Activated CD8-positive, alpha-beta memory T cell treated with anti-CD3 and anti-CD28 coated beads, Interleukin-2, amount 50 U/mL, for 1 hour (primary cell): ENCODE measurements around the gene OR1L4.

Experiments used
- DNase-seq: peaks from one replicate; pipeline ENCODE4 v3.0.0-alpha.2; 2020; ENCODE audit errors: extremely low read depth

The OR1L4 gene, protein sequence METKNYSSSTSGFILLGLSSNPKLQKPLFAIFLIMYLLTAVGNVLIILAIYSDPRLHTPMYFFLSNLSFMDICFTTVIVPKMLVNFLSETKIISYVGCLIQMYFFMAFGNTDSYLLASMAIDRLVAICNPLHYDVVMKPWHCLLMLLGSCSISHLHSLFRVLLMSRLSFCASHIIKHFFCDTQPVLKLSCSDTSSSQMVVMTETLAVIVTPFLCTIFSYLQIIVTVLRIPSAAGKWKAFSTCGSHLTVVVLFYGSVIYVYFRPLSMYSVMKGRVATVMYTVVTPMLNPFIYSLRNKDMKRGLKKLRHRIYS

DNA sequence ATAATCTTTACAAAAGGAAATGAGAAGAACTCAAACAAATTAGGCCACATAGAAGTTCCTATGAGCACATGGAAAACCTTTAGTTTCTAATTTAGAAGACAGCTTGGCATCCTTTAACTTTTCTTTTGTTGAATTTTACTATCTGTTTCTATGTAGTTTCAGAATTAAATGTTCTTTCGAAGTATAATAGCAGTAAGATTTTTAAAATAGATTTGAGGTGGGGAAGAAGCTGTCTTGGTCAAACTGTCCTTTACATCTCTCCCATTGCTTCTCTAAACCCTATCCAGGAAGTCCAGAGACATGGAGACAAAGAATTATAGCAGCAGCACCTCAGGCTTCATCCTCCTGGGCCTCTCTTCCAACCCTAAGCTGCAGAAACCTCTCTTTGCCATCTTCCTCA, at the start of gene OR1L4:
TSS of gene OR1L4 (plus strand) at position 301 of the 400 bp plus-strand sequence. CDS start at position 301, 0 bp downstream.
- DNase-seq: no peak

DNA sequence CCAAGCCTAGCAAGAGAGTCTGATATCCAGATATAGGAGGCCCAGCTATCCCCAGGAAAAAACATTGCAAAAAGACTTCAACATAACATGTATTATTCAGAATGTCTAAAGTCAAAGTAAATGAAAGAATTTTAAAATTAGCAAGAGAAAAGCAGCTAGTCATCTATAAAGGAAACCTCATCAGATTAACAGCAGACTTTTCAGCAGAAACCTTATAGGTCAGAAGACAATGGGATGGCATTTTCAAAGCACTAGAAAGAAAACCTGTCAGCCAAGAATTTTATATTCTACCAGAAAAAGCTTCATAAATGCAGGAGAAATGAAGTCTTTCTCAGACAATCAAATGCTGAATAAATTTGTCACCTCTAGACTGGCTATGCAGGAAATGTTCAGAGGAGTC, 38.9 kb upstream of the OR1L4 start:
- no peak for DNase-seq

DNA sequence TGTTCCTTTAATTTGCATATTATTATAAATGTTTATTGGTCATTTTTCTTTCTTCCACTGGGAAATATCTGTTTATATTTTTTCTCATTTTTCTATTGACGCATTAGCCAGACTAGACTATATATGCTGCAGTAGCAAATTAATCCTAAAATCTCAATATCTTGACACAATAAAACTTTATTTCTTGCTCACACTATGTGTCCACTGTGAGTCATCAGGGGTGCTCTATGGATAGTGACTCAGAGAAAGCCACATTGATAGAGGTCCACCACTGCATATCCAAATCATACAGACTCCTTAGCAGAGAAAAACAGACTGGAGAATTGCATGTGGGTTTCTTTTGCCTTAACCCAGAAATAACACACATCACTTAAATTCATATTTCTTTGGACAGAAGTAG, 28.1 kb upstream of the OR1L4 start:
- DNase-seq: no peak

DNA sequence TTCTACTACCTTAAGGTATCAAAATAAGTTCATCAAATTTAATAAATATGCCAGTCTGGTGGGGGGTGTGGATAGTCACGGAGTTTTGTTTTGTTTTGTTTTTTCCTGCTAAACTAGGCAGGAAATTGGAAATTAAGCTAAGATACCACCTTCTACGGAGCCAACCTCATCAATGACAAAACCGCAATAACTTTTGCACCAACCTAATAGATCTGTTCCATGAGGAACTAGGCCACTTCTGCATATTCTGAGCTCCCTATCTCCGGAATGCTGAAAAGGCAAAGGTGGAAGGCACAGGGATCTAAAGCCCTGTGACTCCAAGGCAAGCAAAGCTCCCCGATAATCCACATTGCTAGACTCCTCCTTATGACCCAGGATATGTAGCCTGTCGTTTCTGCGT, 5.8 kb upstream of the OR1L4 start:
- DNase-seq: no peak

DNA sequence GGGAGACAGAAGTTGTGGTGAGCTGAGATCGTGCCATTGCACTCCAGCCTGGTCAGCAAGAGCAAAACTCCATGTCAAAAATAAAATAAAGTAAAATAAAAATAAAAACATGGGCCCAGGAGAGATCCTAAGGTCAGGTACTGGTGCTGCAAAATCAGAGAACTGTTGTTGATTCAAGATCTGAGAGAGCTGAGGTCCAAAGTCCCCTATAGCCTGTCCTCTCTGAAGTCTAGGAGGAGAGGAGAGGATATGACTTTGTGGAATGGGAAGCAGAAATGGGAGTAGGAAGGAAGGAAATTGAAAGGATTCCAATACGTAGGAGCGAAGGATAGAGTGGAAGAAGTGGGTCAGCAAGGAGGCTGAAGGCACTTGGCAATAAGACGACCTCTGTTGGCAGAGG, 4.6 kb upstream of the OR1L4 start:
- DNase-seq: no peak

DNA sequence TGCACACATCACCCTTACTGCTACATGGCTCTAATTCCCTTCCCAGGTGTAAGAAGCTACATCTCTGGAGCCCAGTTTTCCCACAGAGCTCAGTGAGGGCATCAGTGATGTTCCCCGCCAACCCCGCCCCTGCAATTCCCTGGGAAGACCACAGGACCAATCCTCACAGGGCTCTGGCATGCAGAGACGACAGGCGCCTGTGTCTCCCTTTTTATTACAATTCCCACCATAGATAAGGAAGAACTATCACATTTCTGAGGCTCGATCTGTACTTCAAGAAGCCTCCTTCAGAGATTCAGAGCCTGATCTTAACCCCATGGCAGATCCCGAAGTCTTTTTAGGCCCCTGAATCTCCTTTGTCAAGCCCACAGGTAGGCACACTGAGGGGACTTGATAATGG, 18.2 kb downstream of the OR1L4 start, which contains the start of gene OR1L6:
TSS of gene OR1L6 (plus strand) at position 301 of the 400 bp plus-strand sequence. CDS start 7,545 bp downstream, outside the sequence.
- no peak for DNase-seq

DNA sequence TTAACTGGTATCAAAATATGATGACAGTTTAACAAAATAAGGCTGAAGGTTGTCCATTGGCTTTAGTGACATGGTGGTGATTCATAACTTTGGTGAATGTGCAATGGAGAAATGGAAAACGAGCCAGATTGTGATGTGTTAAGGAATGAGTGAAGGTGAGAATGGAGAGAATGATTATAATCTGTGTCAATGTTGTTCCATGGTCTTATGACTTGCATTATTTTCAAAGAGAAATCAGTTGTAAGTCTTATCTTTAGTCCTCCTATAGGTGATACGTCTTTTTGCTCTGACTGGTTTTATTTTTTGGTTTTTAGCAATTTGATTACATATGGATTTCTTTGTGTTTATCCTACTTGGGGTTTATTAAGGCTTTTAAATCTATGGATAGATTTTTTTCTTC, 31.0 kb downstream of the OR1L4 start:
- DNase-seq: no peak

DNA sequence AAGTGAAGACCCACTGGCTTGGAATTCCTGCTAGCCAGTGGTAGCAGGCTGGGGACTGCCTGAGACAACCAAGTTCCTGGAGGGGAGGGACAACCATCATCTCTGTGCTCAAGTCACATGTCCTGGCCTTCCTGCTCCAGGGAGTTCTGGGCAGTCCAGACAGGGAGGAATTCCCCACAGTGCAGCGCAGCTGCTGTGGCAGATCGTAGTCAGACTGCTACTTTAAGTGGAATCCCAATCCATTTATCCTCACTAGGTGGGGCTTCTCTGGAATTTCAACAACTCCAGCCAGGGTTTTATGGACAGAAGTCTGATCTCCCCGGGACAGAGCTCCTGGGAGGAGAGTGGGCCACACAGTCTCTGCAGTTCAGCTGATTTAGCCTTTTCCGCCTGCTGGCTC, 44.0 kb downstream of the OR1L4 start:
- DNase-seq: no peak
